B cell (primary cell): ENCODE data around the gene RRAD. TPM values are rescaled to one million over a fixed set of nuclear protein-coding genes. Genes with fewer than 3 reads are reported as not detected.

Experiments used
- ATAC-seq: fragments of 200-7000 bp; cut with Tn5 transposase; one replicate; pipeline ENCODE4 v1.10.0; 2021; ENCODE audit warnings: low read depth, mild to moderate bottlenecking, moderate number of reproducible peaks, moderate library complexity
- CTCF ChIA-PET: fragments of 350-600 bp; sonication (Branson Sonifier 250); formaldehyde crosslinking; loops from one replicate; lab custom pipeline; 2021; ENCODE audit warnings: antibody characterized with exemption, inconsistent platforms; lab: Charles Lee
- POLR2A ChIA-PET: fragments of 350-600 bp; sonication (Branson Sonifier 250); formaldehyde crosslinking; loops from one replicate; lab custom pipeline; 2021; ENCODE audit warnings: antibody characterized with exemption; lab: Charles Lee
- DNase-seq: peaks from one replicate; pipeline ENCODE4 v3.0.0; 2013
- H2AFZ ChIP-seq: 2 replicates; pipeline ENCODE4 v1.6.1; 2012; ENCODE audit warnings: mild to moderate bottlenecking, low read depth, low read length; ENCODE audit not compliant: insufficient read depth, poor library complexity, severe bottlenecking
- H3K27ac ChIP-seq, 2 donors: 1 replicate in 1 of 2; 2 replicates in 1 of 2; pipeline ENCODE4 v1.5.1; 2012 to 2013; ENCODE audit warnings: low read length in 2 of 2, mild to moderate bottlenecking in 2 of 2, moderate library complexity in 1 of 2
- H3K27me3 ChIP-seq, 4 experiments: fragments of 200-600 bp in 1 of 4; sonication (generic) in 1 of 4; replicated peaks in 1 of 4; 1 replicate in 2 of 4; 2 replicates in 2 of 4; pipeline versions ENCODE4 v1.6.1 to v1.7.0; 2013 to 2016; ENCODE audit warnings: low read length in 3 of 4, mild to moderate bottlenecking in 2 of 4, mixed read lengths in 1 of 4, moderate library complexity in 1 of 4; ENCODE audit not compliant: insufficient read depth in 4 of 4, control insufficient read depth in 3 of 4; ENCODE audit errors: control extremely low read depth in 1 of 4
- H3K36me3 ChIP-seq, 2 experiments: replicated peaks in 1 of 2; 1 replicate in 1 of 2; 2 replicates in 1 of 2; pipeline versions ENCODE4 v1.6.1 to v1.7.1; 2013; ENCODE audit warnings: low read length in 1 of 2; ENCODE audit not compliant: insufficient read depth in 2 of 2, control insufficient read depth in 1 of 2; ENCODE audit errors: control extremely low read depth in 1 of 2, extremely low read depth in 1 of 2
- H3K4me1 ChIP-seq, 2 donors: fragments of 200-600 bp in 1 of 2; sonication (generic) in 1 of 2; 1 replicate in 1 of 2; 2 replicates in 1 of 2; pipeline versions ENCODE4 v1.5.1 to v1.6.1; 2013 to 2017; ENCODE audit warnings: low read length in 2 of 2; ENCODE audit not compliant: control insufficient read depth in 2 of 2, insufficient read depth in 2 of 2
- H3K4me2 ChIP-seq: replicated peaks from 2 replicates; pipeline ENCODE3; 2012; ENCODE audit warnings: mild to moderate bottlenecking, low read depth, low read length; ENCODE audit not compliant: poor library complexity, severe bottlenecking
- H3K4me3 ChIP-seq, 5 experiments: fragments of 200-600 bp in 1 of 5; sonication (generic) in 1 of 5; 1 replicate in 3 of 5; 2 replicates in 2 of 5; pipeline versions ENCODE4 v1.5.1 to v1.7.0; 2011 to 2016; ENCODE audit warnings: low read length in 4 of 5, mild to moderate bottlenecking in 4 of 5, low read depth in 2 of 5, control low read depth in 1 of 5, moderate library complexity in 1 of 5; ENCODE audit not compliant: insufficient read depth in 1 of 5; ENCODE audit errors: control extremely low read depth in 1 of 5, extremely low read depth in 1 of 5
- H3K79me2 ChIP-seq: fragments of 200-600 bp; sonication (generic); one replicate; pipeline ENCODE4 v1.6.0; 2016; ENCODE audit warnings: low read length; ENCODE audit not compliant: control insufficient read depth, insufficient read depth
- H3K9ac ChIP-seq: fragments of 200-600 bp; sonication (generic); 2 replicates; pipeline ENCODE4 v1.6.1; 2017; ENCODE audit warnings: mild to moderate bottlenecking, low read length, moderate library complexity
- H3K9me3 ChIP-seq, 3 donors: one replicate each; pipeline versions ENCODE4 v1.6.1 to v1.7.1; 2013; ENCODE audit warnings: low read length in 2 of 3; ENCODE audit not compliant: control insufficient read depth in 2 of 3, insufficient read depth in 1 of 3; ENCODE audit errors: control extremely low read depth in 1 of 3
- H4K20me1 ChIP-seq: 2 replicates; pipeline ENCODE4 v1.6.0; 2012; ENCODE audit warnings: mild to moderate bottlenecking, low read length; ENCODE audit not compliant: insufficient read depth, control insufficient read depth, poor library complexity, severe bottlenecking
- H3K27ac Mint-ChIP-seq: one replicate; pipeline ENCODE4 v1.8.0; 2021; ENCODE audit warnings: mixed read lengths
- H3K27me3 Mint-ChIP-seq: one replicate; pipeline ENCODE4 v1.8.0; 2021; ENCODE audit warnings: mixed read lengths
- H3K4me1 Mint-ChIP-seq: one replicate; pipeline ENCODE4 v1.8.0; 2021; ENCODE audit warnings: mixed read lengths
- H3K4me3 Mint-ChIP-seq: one replicate; pipeline ENCODE4 v1.8.0; 2021; ENCODE audit warnings: mixed read lengths
- H3K9me3 Mint-ChIP-seq: one replicate; pipeline ENCODE4 v1.8.0; 2022; ENCODE audit warnings: mixed read lengths; ENCODE audit not compliant: insufficient read depth
- EZH2 ChIP-seq: IDR thresholded peaks from 2 replicates; pipeline ENCODE4 v1.6.1; 2012; ENCODE audit warnings: borderline replicate concordance, low read depth, mild to moderate bottlenecking, moderate library complexity, low read length; ENCODE audit not compliant: insufficient read depth, poor library complexity, severe bottlenecking
- WGBS: methylation state at CpG from one replicate; pipeline ENCODE4 v1.1.5; 2013; ENCODE audit warnings: missing lambda C conversion rate; ENCODE audit not compliant: insufficient coverage; 5-methylcytosine and 5-hydroxymethylcytosine counted together
- intact Hi-C: fragments of 100-400 bp; cut with micrococcal nuclease; formaldehyde crosslinking; loops from one replicate; pipeline ENCODE4 v1.10.0; 2022
- polyA plus RNA-seq: library from polyadenylated mRNA; depleted of rRNA; stranded (reverse); fragments of >200 nt; gene quantifications from 2 replicates; pipeline ENCODE4 v1.2.3, GENCODE V29; 2012
- total RNA-seq, 2 donors: library from RNA; stranded (reverse); fragments of 120-200 nt in 1 of 2; gene quantifications; 1 replicate in 1 of 2; 2 replicates in 1 of 2; pipeline versions ENCODE4 v1.2.3 to v1.2.4, GENCODE V29; 2013 to 2022
- TF ChIP-seq, protein P1 (sequence below): fragments of 200-600 bp; IDR thresholded peaks from one replicate; pipeline ENCODE4 v1.8.0; 2022; ENCODE audit warnings: antibody characterized with exemption, mild to moderate bottlenecking

RRAD gene
- total and polyA plus RNA-seq, 2 donors (not counting 1 experiment from before 2014, with no cell fraction given), result 0.64 to 1.9 TPM

DNA sequence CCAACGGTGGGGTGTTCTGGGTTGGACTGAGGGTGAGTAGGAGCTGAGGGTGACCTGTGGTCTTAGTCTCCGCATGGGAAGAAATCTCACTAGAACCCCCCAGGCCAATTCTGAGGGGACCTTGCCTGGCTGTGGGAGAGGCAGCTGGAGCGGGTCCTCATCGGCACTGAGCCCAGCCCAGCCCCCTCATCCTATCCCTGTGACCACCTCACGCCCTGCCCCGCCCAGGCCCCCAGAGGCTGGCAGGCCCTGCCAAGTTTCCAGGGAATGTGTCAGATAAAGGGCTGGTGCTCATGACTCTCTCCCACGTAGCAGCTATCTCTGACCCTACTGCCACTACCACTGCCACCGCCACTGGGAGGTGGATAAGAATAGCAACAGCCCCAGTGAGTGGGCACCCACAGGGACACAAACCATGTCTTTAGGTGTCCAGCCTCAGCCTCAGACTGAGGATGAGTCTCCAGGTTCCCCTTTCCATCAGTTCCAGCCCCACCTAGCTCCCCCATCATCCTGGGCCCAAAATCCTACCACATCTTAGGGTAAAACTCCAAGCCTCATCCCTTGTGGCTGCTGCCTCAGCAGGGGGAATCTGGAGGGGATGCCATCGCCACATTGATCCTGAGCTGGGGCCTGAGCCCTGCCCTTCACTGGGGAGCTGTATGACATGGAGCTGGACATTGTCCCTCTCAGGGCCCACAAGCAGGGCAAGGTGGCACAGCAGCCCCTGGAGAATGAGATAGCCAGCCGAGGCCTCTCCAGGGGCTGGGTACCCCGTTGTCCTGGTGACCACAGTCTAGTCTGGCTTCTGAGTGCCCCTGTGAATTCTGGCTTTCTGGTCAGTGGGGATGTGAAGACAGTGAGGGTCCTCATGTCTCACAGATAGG lies 21.5 kb downstream of the RRAD start:
- no peaks in the 10 kb centered on the region for H3K27me3 Mint-ChIP-seq
- Histone ChIP-seq H4K20me1 (no peaks in the 10 kb centered on the region), H3K27ac (no peak overlapping the region), H3K4me1 (no peaks in the 10 kb centered on the region), H3K4me3 (no peak overlapping the region), H3K4me2 (no peak overlapping the region), H3K9me3 (no peaks in the 10 kb centered on the region), H3K27me3 (peaks cover 0 to 3% (median 0%) of the 10 kb centered on the region in 4 experiments), H3K79me2 (no peaks in the 10 kb centered on the region), H3K9ac (no peak overlapping the region), H3K36me3 (no peaks in the 10 kb centered on the region), H2AFZ (no peak overlapping the region)
- DNase-seq (no peak), ATAC-seq (no peak)
- H3K9me3 Mint-ChIP-seq, result no peaks in the 10 kb centered on the region
- intact Hi-C loops, result no loop called here
- no peak for TF ChIP-seq EZH2
- TF ChIP-seq, protein P1, sequence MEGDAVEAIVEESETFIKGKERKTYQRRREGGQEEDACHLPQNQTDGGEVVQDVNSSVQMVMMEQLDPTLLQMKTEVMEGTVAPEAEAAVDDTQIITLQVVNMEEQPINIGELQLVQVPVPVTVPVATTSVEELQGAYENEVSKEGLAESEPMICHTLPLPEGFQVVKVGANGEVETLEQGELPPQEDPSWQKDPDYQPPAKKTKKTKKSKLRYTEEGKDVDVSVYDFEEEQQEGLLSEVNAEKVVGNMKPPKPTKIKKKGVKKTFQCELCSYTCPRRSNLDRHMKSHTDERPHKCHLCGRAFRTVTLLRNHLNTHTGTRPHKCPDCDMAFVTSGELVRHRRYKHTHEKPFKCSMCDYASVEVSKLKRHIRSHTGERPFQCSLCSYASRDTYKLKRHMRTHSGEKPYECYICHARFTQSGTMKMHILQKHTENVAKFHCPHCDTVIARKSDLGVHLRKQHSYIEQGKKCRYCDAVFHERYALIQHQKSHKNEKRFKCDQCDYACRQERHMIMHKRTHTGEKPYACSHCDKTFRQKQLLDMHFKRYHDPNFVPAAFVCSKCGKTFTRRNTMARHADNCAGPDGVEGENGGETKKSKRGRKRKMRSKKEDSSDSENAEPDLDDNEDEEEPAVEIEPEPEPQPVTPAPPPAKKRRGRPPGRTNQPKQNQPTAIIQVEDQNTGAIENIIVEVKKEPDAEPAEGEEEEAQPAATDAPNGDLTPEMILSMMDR, result no peak
- ChIA-PET CTCF (interaction anchor here (0.7 kb wide), 1 partner anchor 36 kb away, joined by 3 read pairs; no protein-coding TSS in a partner anchor), POLR2A (no interaction called here)
- 93% methylated on average over 11 of the region's 11 CpGs for WGBS
- H3K27ac Mint-ChIP-seq, result no peak overlapping the region
- H3K4me3 Mint-ChIP-seq, result no peak overlapping the region
- H3K4me1 Mint-ChIP-seq, result no peaks in the 10 kb centered on the region
